ENCODE data around the gene ARHGAP10. TPM values are rescaled to one million over a fixed set of nuclear protein-coding genes. Genes with fewer than 3 reads are reported as not detected.

The ARHGAP10 gene
- total and polyA plus RNA-seq, 4 experiments from 2014 or later = 6.4 to 8.3 (median 7.8) TPM

DNA sequence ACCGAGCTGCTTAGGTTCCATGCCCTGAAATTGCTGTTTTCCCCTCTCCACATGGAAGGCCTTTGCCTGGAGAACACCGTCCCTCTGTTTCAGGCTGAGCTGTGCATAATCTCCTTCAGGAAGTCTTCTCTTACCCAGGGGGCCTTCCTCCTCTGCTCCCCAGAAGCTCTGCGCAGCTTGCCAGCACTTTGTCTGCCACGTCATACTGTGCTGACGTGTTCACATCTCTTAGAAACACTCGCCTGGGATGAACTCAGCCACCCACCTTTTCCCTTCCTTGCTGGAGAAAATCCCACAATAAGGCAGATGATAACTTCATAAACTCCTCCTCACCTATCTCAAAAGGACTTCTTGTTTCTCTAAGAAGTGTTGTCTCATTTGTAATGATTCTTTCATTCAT lies 110.7 kb downstream of the ARHGAP10 start:
- ChIA-PET POLR2A (ENCODE audit: partially characterized antibody) (no interaction called here), CTCF (ENCODE audit: partially characterized antibody) (interaction anchor here (0.7 to 8.5 kb wide), 5 partner anchors 9 to 135 kb away, joined by 3 to 43 read pairs (median 4); no protein-coding TSS in a partner anchor)
- no peaks in the 10 kb centered on the region for H3K27me3 ChIP-seq (ENCODE audit: insufficient read depth, low read length)
- no peak overlapping the region for H3K27ac ChIP-seq (ENCODE audit: low read depth, low read length)
- Mint-ChIP-seq H3K4me1 (peaks cover 0 to 4% (median 2%) of the 10 kb centered on the region in 4 donors), H3K27ac (peak overlapping the region in 1 of 7 donors; percentile 45), H3K36me3 (peaks cover 2 to 15% of the 10 kb centered on the region in 2 donors), H3K4me3 (no peak overlapping the region), H3K27me3 (no peaks in the 10 kb centered on the region), H3K9me3 (no peaks in the 10 kb centered on the region)
- no peak for DNase-seq
- H3K9me3 ChIP-seq (ENCODE audit: control insufficient read depth in 1 of 2, low read length in 2 of 2) = no peaks in the 10 kb centered on the region
- H3K4me1 ChIP-seq (ENCODE audit: insufficient read depth, low read length) = peaks cover 13% of the 10 kb centered on the region
- intact Hi-C loops (cut with micrococcal nuclease) = no loop called here
- H3K4me3 ChIP-seq (ENCODE audit: low read length in 2 of 2) = no peak overlapping the region
- H3K36me3 ChIP-seq (ENCODE audit: insufficient read depth, low read length) = no peaks in the 10 kb centered on the region

DNA sequence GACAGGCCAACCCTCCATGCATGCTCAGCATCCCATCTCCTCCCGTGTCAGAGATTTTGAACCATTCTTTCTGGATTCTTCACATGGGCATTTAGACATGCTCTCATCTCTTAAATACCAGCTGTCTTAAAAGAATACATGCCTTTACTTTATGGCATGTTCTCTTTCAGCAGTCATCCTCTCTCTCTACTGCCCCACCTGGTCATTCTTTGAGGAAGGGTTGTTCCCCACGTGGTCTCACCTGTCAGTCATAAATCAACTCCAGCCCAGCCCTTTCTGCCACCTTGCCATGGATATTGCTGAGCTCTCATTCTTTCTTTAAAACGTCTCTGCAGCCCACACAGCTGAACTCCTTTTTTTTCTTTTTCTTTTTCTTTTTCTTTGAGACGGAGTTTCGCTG lies 111.3 kb downstream of the ARHGAP10 start:
- H3K27ac ChIP-seq (ENCODE audit: low read depth, low read length) = no peak overlapping the region
- CTCF ChIA-PET (ENCODE audit: partially characterized antibody) = interaction anchor here (0.7 to 8.5 kb wide), 5 partner anchors 9 to 135 kb away, joined by 3 to 43 read pairs (median 4); no protein-coding TSS in a partner anchor
- H3K4me1 ChIP-seq (ENCODE audit: insufficient read depth, low read length) = peaks cover 13% of the 10 kb centered on the region
- H3K4me3 ChIP-seq (ENCODE audit: low read length in 2 of 2) = no peak overlapping the region
- POLR2A ChIA-PET (ENCODE audit: partially characterized antibody) = no interaction called here
- DNase-seq = peak in 1 of 5 donors; percentile 19
- Mint-ChIP-seq H3K9me3 (no peaks in the 10 kb centered on the region), H3K36me3 (peaks cover 2 to 15% of the 10 kb centered on the region in 2 donors), H3K27ac (no peak overlapping the region), H3K4me3 (no peak overlapping the region), H3K4me1 (peaks cover 0 to 4% (median 2%) of the 10 kb centered on the region in 4 donors), H3K27me3 (no peaks in the 10 kb centered on the region)
- intact Hi-C loops (cut with micrococcal nuclease) = no loop called here
- H3K9me3 ChIP-seq (ENCODE audit: control insufficient read depth in 1 of 2, low read length in 2 of 2) = no peaks in the 10 kb centered on the region
- no peaks in the 10 kb centered on the region for H3K27me3 ChIP-seq (ENCODE audit: insufficient read depth, low read length)
- H3K36me3 ChIP-seq (ENCODE audit: insufficient read depth, low read length) = no peaks in the 10 kb centered on the region

DNA sequence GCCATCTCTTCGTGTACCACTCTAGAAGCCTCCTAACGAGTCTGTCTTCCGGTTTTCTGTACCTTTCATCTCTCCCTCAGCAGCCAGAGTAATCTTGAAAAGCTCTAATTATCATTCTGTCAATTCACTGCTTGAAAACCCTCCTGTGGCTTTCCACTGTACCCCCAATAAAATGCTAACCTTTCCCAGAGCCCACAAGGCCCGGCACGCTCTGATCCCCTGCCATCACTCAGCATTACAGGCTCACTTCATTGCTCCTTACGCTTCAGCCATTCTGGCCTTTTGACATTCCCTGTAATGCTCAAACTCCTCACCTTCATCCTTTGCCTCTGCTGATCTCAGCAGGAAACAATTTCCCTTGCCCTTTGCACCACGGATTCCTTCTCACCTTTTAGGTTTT lies 112.9 kb downstream of the ARHGAP10 start:
- Mint-ChIP-seq H3K36me3 (peaks cover 3 to 22% of the 10 kb centered on the region in 2 donors), H3K27ac (no peak overlapping the region), H3K4me1 (peaks cover 0 to 4% (median 2%) of the 10 kb centered on the region in 4 donors), H3K9me3 (peaks cover 0 to 2% (median 0%) of the 10 kb centered on the region in 8 donors), H3K4me3 (no peak overlapping the region), H3K27me3 (no peaks in the 10 kb centered on the region)
- no peak for DNase-seq
- Histone ChIP-seq H3K27ac (ENCODE audit: low read depth, low read length) (no peak overlapping the region), H3K4me3 (ENCODE audit: low read length in 2 of 2) (no peak overlapping the region), H3K4me1 (ENCODE audit: insufficient read depth, low read length) (peaks cover 13% of the 10 kb centered on the region), H3K36me3 (ENCODE audit: insufficient read depth, low read length) (no peaks in the 10 kb centered on the region), H3K27me3 (ENCODE audit: insufficient read depth, low read length) (no peaks in the 10 kb centered on the region), H3K9me3 (ENCODE audit: control insufficient read depth in 1 of 2, low read length in 2 of 2) (no peaks in the 10 kb centered on the region)
- intact Hi-C loops (cut with micrococcal nuclease) = no loop called here
- CTCF ChIA-PET (ENCODE audit: partially characterized antibody) = interaction anchor here (3.0 to 8.5 kb wide), 2 partner anchors 9 to 21 kb away, joined by 15 to 43 read pairs; no protein-coding TSS in a partner anchor
- POLR2A ChIA-PET (ENCODE audit: partially characterized antibody) = no interaction called here

DNA sequence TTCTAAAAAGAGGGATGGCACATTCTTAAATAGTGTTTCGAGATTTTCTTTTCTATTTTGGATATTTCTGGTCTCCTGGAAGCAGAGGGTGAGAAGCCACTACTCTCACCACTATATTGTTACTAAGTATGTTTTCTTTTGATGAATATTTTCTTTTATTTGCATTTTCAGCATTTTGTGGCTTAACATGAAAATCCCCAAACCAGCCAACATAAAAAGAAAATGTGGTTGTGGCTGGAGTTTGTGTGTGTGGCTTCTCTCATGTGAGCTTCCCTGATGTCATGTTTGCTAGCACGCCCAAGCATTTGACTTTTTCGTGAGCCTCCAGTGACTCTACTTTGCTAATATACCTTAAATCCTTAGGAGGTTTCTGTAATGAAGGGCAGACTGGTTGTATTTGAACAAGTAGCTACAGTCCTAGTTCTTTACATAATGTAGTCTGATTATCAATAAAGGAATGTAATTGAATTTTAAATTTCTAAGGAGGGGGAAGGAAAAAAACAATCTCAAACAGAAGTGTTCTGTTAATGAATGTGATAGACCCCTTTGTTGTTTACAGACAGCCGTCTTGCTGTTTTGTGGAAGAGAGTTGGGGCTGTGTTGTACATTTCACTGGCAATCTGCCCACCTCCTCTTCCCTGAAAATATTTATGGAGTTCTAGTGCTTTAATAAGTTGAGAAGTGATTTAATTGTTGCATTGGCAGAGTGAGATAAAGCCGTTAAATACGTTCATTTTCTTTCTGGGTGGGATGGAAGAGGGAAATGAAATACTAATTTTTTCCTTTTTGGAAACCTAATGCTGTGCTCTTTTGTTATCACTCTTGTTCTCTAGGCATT lies 114.6 kb downstream of the ARHGAP10 start:
- no peak overlapping the region for H3K27ac Mint-ChIP-seq
- no peaks in the 10 kb centered on the region for H3K27me3 Mint-ChIP-seq
- H3K9me3 ChIP-seq (ENCODE audit: control insufficient read depth in 1 of 2, low read length in 2 of 2) = no peaks in the 10 kb centered on the region
- peaks cover 13% of the 10 kb centered on the region for H3K4me1 ChIP-seq (ENCODE audit: insufficient read depth, low read length)
- H3K4me3 Mint-ChIP-seq = no peak overlapping the region
- H3K4me3 ChIP-seq (ENCODE audit: low read length in 2 of 2) = no peak overlapping the region
- no peaks in the 10 kb centered on the region for H3K27me3 ChIP-seq (ENCODE audit: insufficient read depth, low read length)
- peak; percentile 23 to 63 (median 48) for DNase-seq
- peaks cover 0 to 2% (median 0%) of the 10 kb centered on the region in 8 donors for H3K9me3 Mint-ChIP-seq
- intact Hi-C loops (cut with micrococcal nuclease) = no loop called here
- peaks cover 3 to 29% of the 10 kb centered on the region in 2 donors for H3K36me3 Mint-ChIP-seq
- peaks cover 0 to 4% (median 1%) of the 10 kb centered on the region in 4 donors for H3K4me1 Mint-ChIP-seq
- POLR2A ChIA-PET (ENCODE audit: partially characterized antibody) = no interaction called here
- no peaks in the 10 kb centered on the region for H3K36me3 ChIP-seq (ENCODE audit: insufficient read depth, low read length)
- CTCF ChIA-PET (ENCODE audit: partially characterized antibody) = interaction anchor here (3.0 to 5.5 kb wide), 2 partner anchors 10 to 19 kb away, joined by 15 to 36 read pairs; no protein-coding TSS in a partner anchor
- H3K27ac ChIP-seq (ENCODE audit: low read depth, low read length) = no peak overlapping the region

DNA sequence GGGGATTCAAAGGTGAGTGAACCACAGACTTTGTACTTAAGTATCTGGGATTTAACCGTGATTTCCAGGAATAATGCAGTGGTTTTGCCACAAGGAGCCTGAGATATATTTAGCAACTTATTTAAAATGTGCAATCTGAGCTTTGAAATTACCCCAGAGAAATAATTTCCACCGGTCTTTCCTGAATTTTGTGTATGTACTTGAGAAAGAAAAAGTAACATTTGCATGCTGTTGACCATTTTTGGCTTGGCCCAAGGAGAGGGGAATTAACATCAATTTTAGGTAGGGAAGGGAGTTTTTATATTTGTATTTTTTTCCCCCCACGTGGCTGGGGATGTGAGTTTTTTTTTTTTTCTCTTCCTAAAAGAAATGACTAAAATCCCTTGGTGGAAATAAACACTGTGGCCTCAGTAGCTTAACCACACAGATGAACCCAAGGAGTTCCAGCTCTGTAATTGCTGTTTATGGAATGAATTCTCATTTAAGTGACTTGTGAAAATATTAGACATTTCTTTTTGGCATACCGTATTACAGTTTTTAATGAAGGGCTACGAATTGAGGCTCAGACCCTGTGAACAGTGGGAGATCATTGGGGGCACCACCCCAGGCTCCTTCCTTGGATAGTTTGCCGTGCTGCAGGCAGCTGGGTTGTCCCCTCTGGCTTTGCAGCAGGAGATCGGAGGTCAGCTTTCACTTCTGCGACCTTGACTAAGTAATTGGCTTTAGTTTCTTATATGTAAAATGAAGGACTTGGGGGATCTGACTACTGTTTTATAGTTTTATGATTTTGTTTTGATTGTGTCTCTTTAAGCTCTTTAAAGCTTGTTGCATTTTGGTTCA lies 116.1 kb downstream of the ARHGAP10 start:
- Mint-ChIP-seq H3K27ac (no peak overlapping the region), H3K27me3 (no peaks in the 10 kb centered on the region), H3K36me3 (peaks cover 7 to 21% of the 10 kb centered on the region in 2 donors), H3K4me3 (no peak overlapping the region), H3K9me3 (peaks cover 0 to 2% (median 0%) of the 10 kb centered on the region in 8 donors), H3K4me1 (peaks cover 0 to 2% (median 0%) of the 10 kb centered on the region in 4 donors)
- no peak for DNase-seq
- ChIA-PET POLR2A (ENCODE audit: partially characterized antibody) (no interaction called here), CTCF (ENCODE audit: partially characterized antibody) (interaction anchor here (3.0 to 5.5 kb wide), 3 partner anchors 12 to 139 kb away, joined by 8 to 36 read pairs (median 15); no protein-coding TSS in a partner anchor)
- Histone ChIP-seq H3K36me3 (ENCODE audit: insufficient read depth, low read length) (no peaks in the 10 kb centered on the region), H3K4me1 (ENCODE audit: insufficient read depth, low read length) (peaks cover 13% of the 10 kb centered on the region), H3K27ac (ENCODE audit: low read depth, low read length) (no peak overlapping the region), H3K27me3 (ENCODE audit: insufficient read depth, low read length) (no peaks in the 10 kb centered on the region), H3K9me3 (ENCODE audit: control insufficient read depth in 1 of 2, low read length in 2 of 2) (no peaks in the 10 kb centered on the region), H3K4me3 (ENCODE audit: low read length in 2 of 2) (no peak overlapping the region)
- intact Hi-C loops (cut with micrococcal nuclease) = no loop called here

DNA sequence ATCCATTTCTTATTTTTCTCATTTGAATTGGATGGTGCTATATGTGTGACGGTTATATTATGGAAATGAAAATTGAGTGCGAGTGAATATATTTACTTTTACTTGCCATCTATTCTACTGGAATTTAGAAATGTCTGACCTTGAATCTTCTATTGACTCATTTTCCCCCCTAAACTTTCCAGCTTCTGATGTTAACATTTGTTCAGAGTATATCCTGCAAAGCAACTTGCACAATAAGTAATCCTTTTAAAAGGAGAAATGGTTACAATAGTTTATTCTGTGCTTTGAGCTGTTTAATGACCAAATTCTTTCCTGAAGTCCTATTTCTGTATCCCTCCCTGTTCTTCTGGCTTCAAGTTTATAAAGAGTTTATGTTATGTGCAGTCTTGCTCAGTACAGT lies 116.7 kb downstream of the ARHGAP10 start:
- ChIA-PET CTCF (ENCODE audit: partially characterized antibody) (interaction anchor here (3.0 to 5.5 kb wide), 2 partner anchors 17 to 140 kb away, joined by 8 to 36 read pairs; no protein-coding TSS in a partner anchor), POLR2A (ENCODE audit: partially characterized antibody) (no interaction called here)
- Histone ChIP-seq H3K4me1 (ENCODE audit: insufficient read depth, low read length) (peaks cover 13% of the 10 kb centered on the region), H3K4me3 (ENCODE audit: low read length in 2 of 2) (no peak overlapping the region), H3K27me3 (ENCODE audit: insufficient read depth, low read length) (no peaks in the 10 kb centered on the region), H3K36me3 (ENCODE audit: insufficient read depth, low read length) (no peaks in the 10 kb centered on the region), H3K27ac (ENCODE audit: low read depth, low read length) (no peak overlapping the region), H3K9me3 (ENCODE audit: control insufficient read depth in 1 of 2, low read length in 2 of 2) (no peaks in the 10 kb centered on the region)
- Mint-ChIP-seq H3K4me1 (no peaks in the 10 kb centered on the region), H3K27ac (peak overlapping the region in 1 of 7 donors; percentile 2), H3K4me3 (no peak overlapping the region), H3K9me3 (peaks cover 0 to 2% (median 0%) of the 10 kb centered on the region in 8 donors), H3K36me3 (peaks cover 7 to 18% of the 10 kb centered on the region in 2 donors), H3K27me3 (no peaks in the 10 kb centered on the region)
- intact Hi-C loops (cut with micrococcal nuclease) = no loop called here
- no peak for DNase-seq
